ENCODE data around the gene NEIL3. TPM values are rescaled to one million over a fixed set of nuclear protein-coding genes. Genes with fewer than 3 reads are reported as not detected.
A peak's percentile ranks its signal among the peaks of the same experiment; 100 is the strongest.

NEIL3 gene, protein sequence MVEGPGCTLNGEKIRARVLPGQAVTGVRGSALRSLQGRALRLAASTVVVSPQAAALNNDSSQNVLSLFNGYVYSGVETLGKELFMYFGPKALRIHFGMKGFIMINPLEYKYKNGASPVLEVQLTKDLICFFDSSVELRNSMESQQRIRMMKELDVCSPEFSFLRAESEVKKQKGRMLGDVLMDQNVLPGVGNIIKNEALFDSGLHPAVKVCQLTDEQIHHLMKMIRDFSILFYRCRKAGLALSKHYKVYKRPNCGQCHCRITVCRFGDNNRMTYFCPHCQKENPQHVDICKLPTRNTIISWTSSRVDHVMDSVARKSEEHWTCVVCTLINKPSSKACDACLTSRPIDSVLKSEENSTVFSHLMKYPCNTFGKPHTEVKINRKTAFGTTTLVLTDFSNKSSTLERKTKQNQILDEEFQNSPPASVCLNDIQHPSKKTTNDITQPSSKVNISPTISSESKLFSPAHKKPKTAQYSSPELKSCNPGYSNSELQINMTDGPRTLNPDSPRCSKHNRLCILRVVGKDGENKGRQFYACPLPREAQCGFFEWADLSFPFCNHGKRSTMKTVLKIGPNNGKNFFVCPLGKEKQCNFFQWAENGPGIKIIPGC
- total RNA-seq: 0.15 TPM in 1 of 2 replicates, not detected in the other
- 0.68 TPM for total RNA-seq (2013)
- polyA plus RNA-seq: not detected in 2 replicates
- 0.43 and 0.86 TPM in 2 replicates for polyA minus RNA-seq

DNA sequence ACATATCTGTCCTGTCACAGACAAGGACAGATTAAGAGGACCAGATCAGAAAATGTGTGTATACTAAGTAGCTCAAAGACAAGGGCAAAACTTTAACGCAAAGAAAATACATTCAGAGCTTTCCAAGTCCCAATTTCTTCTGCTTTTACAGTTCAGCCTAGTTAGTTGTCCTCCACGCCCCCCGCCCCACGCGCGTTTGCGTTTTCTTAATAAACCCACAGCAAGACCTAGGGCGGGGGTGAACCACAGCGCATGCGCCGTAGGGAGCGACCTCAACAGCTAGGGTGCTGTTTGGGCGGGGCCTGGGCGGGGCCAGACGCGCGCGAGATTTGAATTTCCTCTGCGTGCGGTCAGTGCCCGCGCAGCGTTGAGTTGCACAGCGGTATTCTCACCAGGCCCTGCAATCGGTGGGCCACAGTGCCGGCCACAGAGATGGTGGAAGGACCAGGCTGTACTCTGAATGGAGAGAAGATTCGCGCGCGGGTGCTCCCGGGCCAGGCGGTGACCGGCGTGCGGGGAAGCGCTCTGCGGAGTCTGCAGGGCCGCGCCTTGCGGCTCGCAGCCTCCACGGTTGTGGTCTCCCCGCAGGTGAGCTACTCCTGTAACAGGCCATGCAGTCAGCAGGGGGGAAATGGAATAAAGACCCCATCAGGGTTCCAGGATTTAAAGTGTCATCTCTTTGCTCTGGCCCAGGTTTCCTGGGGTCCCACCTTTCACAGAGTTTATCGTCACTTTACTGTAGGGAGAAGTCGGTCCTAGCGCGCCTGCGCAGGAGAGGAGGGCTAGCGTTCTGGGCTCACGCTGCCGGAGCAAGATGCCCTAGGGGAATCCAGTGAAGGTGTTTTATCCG lies at the start of gene NEIL3:
Gene NEIL3, plus strand, starts transcription at position 353 of the 850 bp plus-strand sequence. Its CDS starts 80 bp downstream, at position 433.
- Histone ChIP-seq H3K4me1 (ENCODE audit: control insufficient read depth in 2 of 2, insufficient read depth in 2 of 2, low read length in 2 of 2) (peaks cover 5 to 9% of the 10 kb centered on the region in 2 donors), H3K9me3 (ENCODE audit: control extremely low read depth in 1 of 3, control insufficient read depth in 2 of 3, insufficient read depth in 1 of 3, low read length in 2 of 3) (no peaks in the 10 kb centered on the region), H4K20me1 (ENCODE audit: control insufficient read depth, insufficient read depth, low read length, poor library complexity, severe bottlenecking) (no peaks in the 10 kb centered on the region), H3K36me3 (replicated peaks in 1 of 2; ENCODE audit: control extremely low read depth in 1 of 2, control insufficient read depth in 1 of 2, extremely low read depth in 1 of 2, insufficient read depth in 2 of 2, low read length in 1 of 2) (no peaks in the 10 kb centered on the region), H2AFZ (ENCODE audit: insufficient read depth, low read depth, low read length, poor library complexity, severe bottlenecking) (peak within 1 kb of the TSS; percentile 72), H3K79me2 (ENCODE audit: control insufficient read depth, insufficient read depth, low read length) (no peaks in the 10 kb centered on the region), H3K9ac (ENCODE audit: low read length) (peak within 1 kb of the TSS; percentile 65), H3K4me2 (replicated peaks; ENCODE audit: low read depth, low read length, poor library complexity, severe bottlenecking) (peak within 1 kb of the TSS; percentile 70), H3K4me3 (ENCODE audit: control extremely low read depth in 1 of 5, extremely low read depth in 1 of 5, insufficient read depth in 1 of 5, low read depth in 2 of 5, low read length in 4 of 5) (peak within 1 kb of the TSS; percentile 55 to 79 (median 67)), H3K27ac (ENCODE audit: low read length in 2 of 2) (no peak within 1 kb of the TSS), H3K27me3 (replicated peaks in 1 of 4; ENCODE audit: control extremely low read depth in 1 of 4, control insufficient read depth in 3 of 4, insufficient read depth in 4 of 4, low read length in 3 of 4) (no peaks in the 10 kb centered on the region)
- intact Hi-C loops (cut with micrococcal nuclease): loop anchor here (1.0 to 2.0 kb wide), 3 partner anchors 133 to 1115 kb away; partner anchors contain the start of genes AGA, SPATA4 and SPCS3
- no peaks in the 10 kb centered on the region for H3K27me3 Mint-ChIP-seq
- peaks cover 13% of the 10 kb centered on the region for H3K4me1 Mint-ChIP-seq
- peak; percentile 90 for DNase-seq
- ATAC-seq (ENCODE audit: low read depth): peak; percentile 94
- TF ChIP-seq, protein P1, sequence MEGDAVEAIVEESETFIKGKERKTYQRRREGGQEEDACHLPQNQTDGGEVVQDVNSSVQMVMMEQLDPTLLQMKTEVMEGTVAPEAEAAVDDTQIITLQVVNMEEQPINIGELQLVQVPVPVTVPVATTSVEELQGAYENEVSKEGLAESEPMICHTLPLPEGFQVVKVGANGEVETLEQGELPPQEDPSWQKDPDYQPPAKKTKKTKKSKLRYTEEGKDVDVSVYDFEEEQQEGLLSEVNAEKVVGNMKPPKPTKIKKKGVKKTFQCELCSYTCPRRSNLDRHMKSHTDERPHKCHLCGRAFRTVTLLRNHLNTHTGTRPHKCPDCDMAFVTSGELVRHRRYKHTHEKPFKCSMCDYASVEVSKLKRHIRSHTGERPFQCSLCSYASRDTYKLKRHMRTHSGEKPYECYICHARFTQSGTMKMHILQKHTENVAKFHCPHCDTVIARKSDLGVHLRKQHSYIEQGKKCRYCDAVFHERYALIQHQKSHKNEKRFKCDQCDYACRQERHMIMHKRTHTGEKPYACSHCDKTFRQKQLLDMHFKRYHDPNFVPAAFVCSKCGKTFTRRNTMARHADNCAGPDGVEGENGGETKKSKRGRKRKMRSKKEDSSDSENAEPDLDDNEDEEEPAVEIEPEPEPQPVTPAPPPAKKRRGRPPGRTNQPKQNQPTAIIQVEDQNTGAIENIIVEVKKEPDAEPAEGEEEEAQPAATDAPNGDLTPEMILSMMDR (IDR thresholded peaks at IDR 0.05): no peak
- TF ChIP-seq EZH2 (IDR thresholded peaks at IDR 0.05; ENCODE audit: borderline replicate concordance, insufficient read depth, low read depth, low read length, poor library complexity, severe bottlenecking): no peak
- WGBS (ENCODE audit: insufficient coverage): under 1% methylated on average over 48 of the region's 52 CpGs
- peak within 1 kb of the TSS; percentile 94 for H3K4me3 Mint-ChIP-seq
- no peaks in the 10 kb centered on the region for H3K9me3 Mint-ChIP-seq (ENCODE audit: insufficient read depth)
- peak within 1 kb of the TSS; percentile 62 for H3K27ac Mint-ChIP-seq
- ChIA-PET CTCF (interaction anchor here (1.4 kb wide), 1 partner anchor 29 kb away, joined by 5 read pairs; no protein-coding TSS in a partner anchor), POLR2A (interaction anchor here (0.8 kb wide), 1 partner anchor 133 kb away, joined by 3 read pairs; the partner anchor contains the start of gene AGA)
